T-helper 1 cell treated with Interleukin-12 subunit alpha and Interleukin-12 subunit beta and Interleukin-4 antibody, amounts not matched to agents 30 μg/mL and 1 μg/mL, for 36 hours (primary cell): ENCODE measurements around the gene VEPH1.

Experiments
- H3K27ac Mint-ChIP-seq: one replicate; pipeline ENCODE4 v1.8.0; 2021; ENCODE audit warnings: mild to moderate bottlenecking, mixed read lengths
- H3K27me3 Mint-ChIP-seq: one replicate; pipeline ENCODE4 v1.8.0; 2021; ENCODE audit warnings: low read depth, mixed read lengths
- H3K36me3 Mint-ChIP-seq: one replicate; pipeline ENCODE4 v1.8.0; 2021; ENCODE audit warnings: low read depth, mixed read lengths
- H3K4me1 Mint-ChIP-seq: one replicate; pipeline ENCODE4 v1.8.0; 2021; ENCODE audit warnings: low read depth, mixed read lengths
- H3K4me3 Mint-ChIP-seq: one replicate; pipeline ENCODE4 v1.8.0; 2021; ENCODE audit warnings: mild to moderate bottlenecking, moderate library complexity, mixed read lengths
- H3K9me3 Mint-ChIP-seq: one replicate; pipeline ENCODE4 v1.8.0; 2021; ENCODE audit warnings: mixed read lengths

The VEPH1 gene

GRCh38 chr3:157531301-157531660 lies 28.1 kb upstream of the VEPH1 start:
- Mint-ChIP-seq H3K27ac (no peak overlapping the region), H3K4me1 (no peaks in the 10 kb centered on the region), H3K27me3 (no peaks in the 10 kb centered on the region)

GRCh38 chr3:157530637-157531300 lies 27.6 kb upstream of the VEPH1 start:
- Mint-ChIP-seq H3K4me3 (no peak overlapping the region), H3K36me3 (no peaks in the 10 kb centered on the region), H3K4me1 (no peaks in the 10 kb centered on the region), H3K27me3 (no peaks in the 10 kb centered on the region), H3K9me3 (no peaks in the 10 kb centered on the region), H3K27ac (no peak overlapping the region)

More at GRCh38 chr3:157531301-157531660, 28.1 kb upstream of the VEPH1 start:
- Mint-ChIP-seq H3K4me3 (no peak overlapping the region), H3K36me3 (no peaks in the 10 kb centered on the region), H3K9me3 (no peaks in the 10 kb centered on the region)

GRCh38 chr3:157529751-157530150 lies 26.5 kb upstream of the VEPH1 start:
- Mint-ChIP-seq H3K27me3 (peaks cover 3% of the 10 kb centered on the region), H3K4me3 (no peak overlapping the region), H3K36me3 (no peaks in the 10 kb centered on the region), H3K27ac (no peak overlapping the region), H3K9me3 (no peaks in the 10 kb centered on the region), H3K4me1 (no peaks in the 10 kb centered on the region)

- H3K27me3 Mint-ChIP-seq, result peaks cover 3% of the 10 kb centered on the region
- H3K36me3 Mint-ChIP-seq, result no peaks in the 10 kb centered on the region
- H3K4me1 Mint-ChIP-seq, result no peaks in the 10 kb centered on the region
- H3K27ac Mint-ChIP-seq, result no peak overlapping the region
- H3K9me3 Mint-ChIP-seq, result no peaks in the 10 kb centered on the region
- H3K4me3 Mint-ChIP-seq, result no peak overlapping the region
These were observed 25.9 kb upstream of the VEPH1 start for GRCh38 chr3:157529085-157529484.

GRCh38 chr3:157527131-157527881 lies 24.1 kb upstream of the VEPH1 start:
- Mint-ChIP-seq H3K36me3 (no peaks in the 10 kb centered on the region), H3K27me3 (peaks cover 3% of the 10 kb centered on the region)

GRCh38 chr3:157526036-157526435 lies 22.8 kb upstream of the VEPH1 start:
- no peak overlapping the region for H3K4me3 Mint-ChIP-seq
- no peaks in the 10 kb centered on the region for H3K9me3 Mint-ChIP-seq
- H3K27me3 Mint-ChIP-seq, result peaks cover 3% of the 10 kb centered on the region
- no peak overlapping the region for H3K27ac Mint-ChIP-seq
- no peaks in the 10 kb centered on the region for H3K4me1 Mint-ChIP-seq
- no peaks in the 10 kb centered on the region for H3K36me3 Mint-ChIP-seq

More at GRCh38 chr3:157527131-157527881, 24.1 kb upstream of the VEPH1 start:
- Mint-ChIP-seq H3K4me3 (no peak overlapping the region), H3K4me1 (no peaks in the 10 kb centered on the region), H3K27ac (no peak overlapping the region), H3K9me3 (no peaks in the 10 kb centered on the region)

- Mint-ChIP-seq H3K4me3 (no peak overlapping the region), H3K36me3 (no peaks in the 10 kb centered on the region), H3K27me3 (peaks cover 3% of the 10 kb centered on the region), H3K27ac (no peak overlapping the region), H3K9me3 (no peaks in the 10 kb centered on the region), H3K4me1 (no peaks in the 10 kb centered on the region)
These were observed 20.6 kb upstream of the VEPH1 start for GRCh38 chr3:157523814-157524213.

- peaks cover 3% of the 10 kb centered on the region for H3K27me3 Mint-ChIP-seq
- no peaks in the 10 kb centered on the region for H3K4me1 Mint-ChIP-seq
- no peak overlapping the region for H3K4me3 Mint-ChIP-seq
- no peaks in the 10 kb centered on the region for H3K9me3 Mint-ChIP-seq
- no peak overlapping the region for H3K27ac Mint-ChIP-seq
- no peaks in the 10 kb centered on the region for H3K36me3 Mint-ChIP-seq
These were observed 19.4 kb upstream of the VEPH1 start for GRCh38 chr3:157522648-157523047.

GRCh38 chr3:157520485-157521150 lies 17.4 kb upstream of the VEPH1 start:
- Mint-ChIP-seq H3K36me3 (no peaks in the 10 kb centered on the region), H3K9me3 (no peaks in the 10 kb centered on the region), H3K4me3 (no peak overlapping the region)

GRCh38 chr3:157518881-157519280 lies 15.7 kb upstream of the VEPH1 start:
- Mint-ChIP-seq H3K9me3 (no peaks in the 10 kb centered on the region), H3K36me3 (no peaks in the 10 kb centered on the region), H3K27ac (no peak overlapping the region), H3K4me3 (no peak overlapping the region), H3K4me1 (no peaks in the 10 kb centered on the region), H3K27me3 (no peaks in the 10 kb centered on the region)

More at GRCh38 chr3:157520485-157521150, 17.4 kb upstream of the VEPH1 start:
- Mint-ChIP-seq H3K27me3 (peaks cover 3% of the 10 kb centered on the region), H3K4me1 (no peaks in the 10 kb centered on the region), H3K27ac (no peak overlapping the region)

GRCh38 chr3:157516928-157517327 lies 13.7 kb upstream of the VEPH1 start:
- Mint-ChIP-seq H3K27ac (no peak overlapping the region), H3K4me3 (no peak overlapping the region), H3K4me1 (no peaks in the 10 kb centered on the region), H3K27me3 (no peaks in the 10 kb centered on the region), H3K9me3 (no peaks in the 10 kb centered on the region), H3K36me3 (no peaks in the 10 kb centered on the region)

GRCh38 chr3:157515398-157515797 lies 12.2 kb upstream of the VEPH1 start:
- no peaks in the 10 kb centered on the region for H3K4me1 Mint-ChIP-seq
- H3K9me3 Mint-ChIP-seq, result no peaks in the 10 kb centered on the region
- H3K36me3 Mint-ChIP-seq, result no peaks in the 10 kb centered on the region

GRCh38 chr3:157514371-157514895 lies 11.2 kb upstream of the VEPH1 start:
- H3K4me3 Mint-ChIP-seq, result no peak overlapping the region
- no peak overlapping the region for H3K27ac Mint-ChIP-seq
- H3K9me3 Mint-ChIP-seq, result no peaks in the 10 kb centered on the region
- H3K36me3 Mint-ChIP-seq, result no peaks in the 10 kb centered on the region
- no peaks in the 10 kb centered on the region for H3K4me1 Mint-ChIP-seq
- no peaks in the 10 kb centered on the region for H3K27me3 Mint-ChIP-seq

More at GRCh38 chr3:157515398-157515797, 12.2 kb upstream of the VEPH1 start:
- H3K27ac Mint-ChIP-seq, result no peak overlapping the region
- H3K4me3 Mint-ChIP-seq, result no peak overlapping the region
- no peaks in the 10 kb centered on the region for H3K27me3 Mint-ChIP-seq

- Mint-ChIP-seq H3K27ac (no peak overlapping the region), H3K9me3 (no peaks in the 10 kb centered on the region), H3K36me3 (no peaks in the 10 kb centered on the region), H3K27me3 (no peaks in the 10 kb centered on the region), H3K4me1 (no peaks in the 10 kb centered on the region), H3K4me3 (no peak overlapping the region)
These were observed 10.4 kb upstream of the VEPH1 start for GRCh38 chr3:157513585-157513984.

GRCh38 chr3:157512534-157512933 lies 9.3 kb upstream of the VEPH1 start:
- H3K27me3 Mint-ChIP-seq, result peaks cover 2% of the 10 kb centered on the region
- no peak overlapping the region for H3K4me3 Mint-ChIP-seq
- no peaks in the 10 kb centered on the region for H3K4me1 Mint-ChIP-seq
- H3K27ac Mint-ChIP-seq, result no peak overlapping the region
- no peaks in the 10 kb centered on the region for H3K36me3 Mint-ChIP-seq
- no peaks in the 10 kb centered on the region for H3K9me3 Mint-ChIP-seq
